GM21619 (cell line): ENCODE data around the gene TRAPPC6A.

Source experiments
- ATAC-seq: cut with Tn5 transposase; IDR thresholded peaks from one replicate; pipeline ENCODE4 v1.9.1; 2021; ENCODE audit not compliant: unreplicated experiment

The TRAPPC6A gene

GRCh38 chr19:45150180-45150579 lies 27.9 kb downstream of the TRAPPC6A start:
- no peak for ATAC-seq

- ATAC-seq = no peak
These were observed 28.9 kb downstream of the TRAPPC6A start for GRCh38 chr19:45149129-45149528.

GRCh38 chr19:45147835-45148676 lies 30.0 kb downstream of the TRAPPC6A start:
- no peak for ATAC-seq

GRCh38 chr19:45146741-45147205 lies 31.3 kb downstream of the TRAPPC6A start:
- no peak for ATAC-seq

DNA sequence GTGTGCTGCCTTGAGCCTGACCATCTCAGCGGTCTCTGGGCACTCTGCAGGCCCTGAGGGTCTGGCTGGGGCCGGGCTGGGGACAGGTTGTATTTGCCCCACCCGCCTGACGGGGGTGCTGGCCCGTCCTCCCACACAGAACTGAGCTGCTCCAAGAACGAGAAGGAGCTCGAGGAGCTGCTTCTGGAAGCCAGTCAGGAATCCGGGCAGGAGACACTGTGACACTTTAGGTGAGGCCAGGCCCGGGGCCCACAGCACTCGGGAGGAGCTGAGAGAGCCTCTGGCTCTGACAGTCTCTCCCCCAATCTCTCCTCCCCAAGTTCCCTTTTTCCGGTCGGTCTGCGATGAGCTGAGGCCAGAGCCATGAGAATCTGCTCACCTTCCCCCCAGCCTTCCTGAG lies 31.8 kb downstream of the TRAPPC6A start:
- ATAC-seq = no peak

DNA sequence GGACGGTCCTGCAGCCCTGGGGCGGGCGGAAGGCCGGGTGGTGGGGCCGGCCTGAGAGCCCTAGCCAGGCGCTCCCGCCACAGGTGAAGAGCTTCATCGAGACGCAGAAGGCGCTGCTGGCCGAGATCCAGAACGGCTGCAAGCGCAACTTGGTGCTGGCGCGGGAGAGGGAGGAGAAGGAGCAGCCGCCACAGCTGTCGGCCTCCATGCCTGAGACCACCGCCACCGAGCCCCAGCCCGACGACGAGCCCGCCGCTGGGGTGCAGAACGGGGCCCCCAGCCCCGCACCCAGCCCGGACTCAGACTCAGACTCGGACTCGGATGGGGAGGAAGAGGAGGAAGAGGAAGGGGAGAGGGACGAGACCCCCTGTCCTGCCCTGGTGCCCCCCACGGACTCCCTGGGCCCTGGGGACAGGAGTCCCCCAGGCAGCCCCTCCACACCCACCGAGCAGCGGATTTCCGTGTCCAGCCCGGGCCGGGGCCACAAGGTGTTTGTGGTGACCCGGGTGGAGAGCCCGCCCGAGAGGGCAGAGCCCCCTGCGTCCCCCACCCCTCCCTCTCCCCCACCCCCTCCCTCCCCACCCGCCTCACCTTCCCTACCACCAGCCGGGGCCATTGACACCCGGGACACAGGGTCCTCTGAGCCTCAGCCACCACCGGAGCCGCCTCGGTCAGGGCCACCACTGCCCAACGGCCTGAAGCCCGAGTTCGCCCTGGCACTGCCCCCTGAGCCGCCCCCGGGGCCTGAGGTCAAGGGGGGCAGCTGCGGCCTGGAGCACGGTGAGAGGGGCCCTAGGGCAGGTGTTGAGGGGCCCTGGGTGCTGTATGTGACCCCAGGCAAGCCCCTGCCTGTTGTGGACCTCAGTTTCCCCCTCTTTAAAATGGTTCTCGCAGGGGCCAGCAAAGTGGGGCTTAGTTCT lies 32.5 kb downstream of the TRAPPC6A start:
- no peak for ATAC-seq

DNA sequence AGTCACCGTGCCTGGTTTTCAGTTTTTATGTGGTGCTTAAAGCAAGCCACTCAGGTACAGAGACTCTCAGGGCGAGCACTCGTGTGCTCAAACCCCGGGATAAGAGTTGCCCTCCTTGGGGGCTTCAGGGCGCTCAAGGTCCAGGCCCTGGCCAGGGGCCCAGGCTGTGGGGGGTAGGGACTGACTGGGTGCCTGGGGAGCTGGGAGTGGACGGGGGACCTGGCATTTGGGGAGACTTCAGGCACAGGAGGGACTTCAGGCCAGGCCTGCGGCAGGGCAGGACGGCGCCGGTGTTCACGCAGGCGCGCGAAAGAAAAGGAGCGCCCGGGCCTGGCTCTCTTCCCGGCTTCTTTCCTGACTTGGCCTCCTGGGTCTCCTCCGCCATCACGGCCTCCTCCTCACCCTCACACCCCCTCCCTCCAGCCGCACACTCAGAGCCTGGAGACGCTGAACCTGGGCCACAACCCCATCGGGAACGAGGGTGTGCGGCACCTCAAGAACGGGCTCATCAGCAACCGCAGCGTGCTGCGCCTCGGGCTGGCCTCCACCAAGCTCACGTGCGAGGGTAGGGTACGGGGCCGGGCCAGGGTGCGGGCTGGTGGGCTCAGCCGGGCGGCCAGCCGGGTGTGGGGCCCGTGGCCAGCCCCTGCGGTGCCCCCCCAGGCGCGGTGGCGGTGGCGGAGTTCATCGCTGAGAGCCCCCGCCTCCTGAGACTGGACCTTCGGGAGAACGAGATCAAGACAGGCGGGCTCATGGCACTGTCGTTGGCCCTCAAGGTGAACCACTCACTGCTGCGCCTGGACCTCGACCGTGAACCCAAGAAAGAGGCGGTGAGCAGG lies 33.4 kb downstream of the TRAPPC6A start:
- ATAC-seq = no peak

DNA sequence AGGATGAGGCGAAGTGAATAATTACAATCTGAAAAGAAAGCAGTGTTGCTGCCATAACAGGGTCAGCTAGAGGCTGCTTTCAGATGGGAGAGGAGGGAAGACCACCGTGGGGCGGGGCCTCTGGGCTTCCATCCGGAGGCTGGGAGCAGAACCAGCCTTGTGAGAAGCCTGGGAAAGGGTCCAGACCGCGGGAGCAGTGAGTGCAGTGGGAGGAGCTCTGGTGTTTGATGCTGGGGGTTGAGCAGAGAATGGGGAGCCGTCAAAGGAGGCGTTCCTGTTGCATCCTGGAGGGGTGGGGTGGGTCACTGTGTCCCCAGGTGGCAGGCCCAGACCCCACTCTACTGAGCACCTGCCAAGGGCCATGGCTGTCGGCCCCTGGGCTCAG lies 35.3 kb downstream of the TRAPPC6A start:
- no peak for ATAC-seq

DNA sequence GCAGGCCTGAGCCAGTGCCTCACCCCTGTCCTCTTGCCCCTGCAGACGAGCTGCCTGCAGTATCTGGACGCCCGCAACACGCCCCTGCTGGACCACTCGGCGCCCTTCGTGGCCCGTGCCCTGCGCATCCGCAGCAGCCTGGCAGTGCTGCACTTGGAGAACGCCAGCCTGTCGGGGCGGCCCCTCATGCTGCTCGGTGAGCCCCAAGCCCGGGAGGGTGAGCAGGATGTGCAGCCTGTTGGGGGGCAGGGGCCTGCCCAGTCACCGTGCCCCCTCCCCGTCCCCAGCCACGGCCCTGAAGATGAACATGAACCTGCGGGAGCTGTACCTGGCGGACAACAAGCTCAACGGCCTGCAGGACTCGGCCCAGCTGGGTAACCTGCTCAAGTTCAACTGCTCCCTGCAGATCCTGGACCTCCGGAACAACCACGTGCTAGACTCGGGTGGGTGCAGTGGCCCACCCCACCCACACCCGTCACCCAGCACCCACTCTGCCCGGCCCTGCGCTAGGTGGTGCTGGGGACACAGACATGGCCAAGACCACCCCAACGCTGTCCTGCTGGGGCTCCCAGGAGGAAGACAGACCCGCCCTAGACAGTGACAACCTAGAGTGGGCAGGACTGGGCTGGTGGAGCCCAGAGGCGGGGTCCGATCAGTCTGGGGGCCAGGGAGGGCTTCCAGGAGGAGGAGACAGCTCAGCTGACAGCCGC lies 35.9 kb downstream of the TRAPPC6A start:
- no peak for ATAC-seq

DNA sequence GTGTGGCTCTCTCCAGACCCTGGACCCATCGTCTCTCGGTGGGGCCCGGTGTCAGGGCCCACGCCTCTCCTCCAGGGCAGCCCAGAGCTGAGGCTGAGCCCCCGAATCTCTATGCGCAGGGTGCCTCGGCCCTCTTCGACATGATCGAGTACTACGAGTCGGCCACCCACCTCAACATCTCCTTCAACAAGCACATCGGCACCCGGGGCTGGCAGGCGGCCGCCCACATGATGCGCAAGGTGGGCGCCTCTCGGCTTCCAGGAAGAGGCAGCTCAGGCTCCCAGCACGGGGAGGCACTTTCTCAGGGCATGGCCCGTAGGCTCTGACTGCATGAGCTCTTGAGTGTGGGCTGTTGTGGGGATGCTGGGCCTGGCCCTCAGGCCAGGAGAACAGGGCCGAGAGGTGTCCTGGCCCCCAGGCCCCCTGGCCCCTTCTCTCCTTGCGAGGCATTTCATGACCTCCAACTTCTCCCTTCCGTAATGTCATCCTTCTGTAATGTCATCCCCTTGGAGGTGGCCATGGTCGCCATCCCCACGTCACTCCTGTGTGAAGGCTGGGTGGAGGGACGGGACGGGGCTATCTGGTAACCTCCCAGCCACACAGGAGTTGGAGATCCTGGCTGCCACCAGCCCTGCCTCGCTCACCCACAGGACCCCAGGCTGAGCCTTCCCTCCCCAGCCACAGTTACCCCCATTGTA lies 36.7 kb downstream of the TRAPPC6A start:
- ATAC-seq = no peak

DNA sequence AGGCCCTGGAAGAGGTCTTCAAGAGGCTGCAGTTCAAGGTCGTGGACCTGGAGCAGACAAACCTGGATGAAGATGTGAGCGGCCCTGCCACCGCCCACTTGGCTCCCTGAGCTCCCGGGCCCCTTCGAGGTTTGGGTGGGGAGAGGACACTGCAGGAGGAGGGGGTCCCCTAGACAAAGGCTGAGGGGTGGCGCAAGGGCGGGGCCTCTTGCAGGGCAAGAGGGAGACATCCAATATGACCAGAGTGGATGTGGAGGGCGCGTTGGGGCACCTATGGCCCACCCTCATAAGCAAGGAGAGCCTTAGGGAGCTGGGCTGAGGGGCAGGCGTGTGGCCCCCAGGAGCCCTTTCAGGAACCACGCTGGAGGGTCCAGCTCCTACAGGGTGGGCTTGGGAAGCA lies 37.5 kb downstream of the TRAPPC6A start:
- ATAC-seq = no peak

DNA sequence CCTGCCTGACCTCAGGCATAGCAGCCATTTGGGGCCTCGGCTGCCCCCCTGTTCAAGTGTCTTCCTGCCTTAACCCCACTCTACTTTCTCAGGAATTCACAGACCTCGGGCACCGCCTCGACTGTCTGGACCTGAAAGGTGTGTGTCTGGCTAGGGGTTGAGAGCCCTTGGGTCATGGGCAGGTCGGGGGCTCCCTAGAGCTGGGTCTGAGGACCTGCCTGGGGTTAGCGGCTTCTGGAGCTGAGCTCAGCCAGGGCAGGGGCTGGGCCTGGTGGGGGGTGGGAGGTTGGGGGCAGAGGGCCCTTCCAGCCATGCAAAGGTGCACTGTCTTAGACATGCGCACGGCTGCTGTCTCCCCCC lies 37.9 kb downstream of the TRAPPC6A start:
- no peak for ATAC-seq

- ATAC-seq = no peak
These were observed 38.5 kb downstream of the TRAPPC6A start for GRCh38 chr19:45139286-45140143.

GRCh38 chr19:45138303-45138751 lies 39.7 kb downstream of the TRAPPC6A start:
- no peak for ATAC-seq

DNA sequence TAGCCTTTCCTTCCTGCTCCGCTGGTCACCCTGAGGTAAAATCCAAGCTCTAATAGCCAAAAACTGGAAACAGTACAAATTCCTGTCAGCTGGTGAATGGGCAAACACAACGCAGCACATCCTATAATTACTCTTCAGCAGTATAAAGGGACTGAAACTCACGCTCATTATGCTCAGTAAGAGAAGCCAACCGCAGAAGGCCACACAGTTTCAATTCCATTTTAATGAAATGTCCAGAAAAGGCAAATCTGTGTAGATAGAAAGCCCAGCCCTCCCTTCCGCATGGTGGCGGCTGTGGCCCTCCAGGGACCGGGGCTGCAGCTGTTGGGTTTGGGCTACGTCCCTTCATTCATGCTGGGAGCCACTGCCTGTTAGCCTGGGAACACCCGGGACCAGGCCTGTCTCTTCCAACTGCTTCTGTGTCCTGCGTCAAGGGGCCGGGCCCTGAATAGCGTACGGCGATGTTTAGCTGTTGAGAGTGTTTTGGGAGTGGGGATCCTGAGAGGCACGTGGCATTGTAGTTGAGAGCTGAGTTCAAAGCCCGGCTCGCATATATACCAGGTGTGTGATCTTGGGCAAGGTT lies 40.8 kb downstream of the TRAPPC6A start:
- ATAC-seq = peak; percentile 88

DNA sequence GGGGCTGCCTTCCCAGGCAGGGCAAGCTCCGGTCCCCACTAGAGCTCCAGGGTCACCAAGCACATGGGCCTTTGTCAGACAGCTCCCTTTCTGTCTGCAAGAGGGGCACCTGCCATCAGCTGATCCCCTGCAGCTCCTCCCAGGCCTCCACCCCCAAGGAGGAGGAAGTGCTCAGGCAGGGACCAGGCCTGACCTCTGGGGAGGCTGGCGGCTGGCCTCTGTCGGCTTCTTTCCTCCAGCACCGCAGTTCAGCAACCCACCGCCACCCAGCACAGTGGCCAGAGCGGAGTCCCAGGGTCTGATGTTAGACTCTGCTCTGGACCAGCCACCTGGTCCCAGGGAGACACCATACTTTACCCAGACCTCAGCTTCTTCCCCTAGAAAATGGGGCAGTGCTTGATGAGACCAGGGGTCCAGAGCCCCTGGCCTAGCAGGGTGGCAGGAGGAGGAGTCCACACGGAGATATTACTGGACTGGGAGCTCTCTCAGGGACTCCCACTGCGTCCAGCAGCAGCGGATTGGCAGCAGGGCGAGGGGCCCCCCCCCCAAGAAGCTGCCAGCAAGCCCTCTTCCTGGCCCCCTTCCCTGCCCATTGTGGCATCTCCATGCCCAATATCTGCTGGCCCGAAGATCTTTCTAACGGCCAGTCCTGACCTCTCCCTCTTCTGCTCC lies 41.4 kb downstream of the TRAPPC6A start:
- peak; percentile 5 for ATAC-seq

GRCh38 chr19:45135176-45135885 lies 42.7 kb downstream of the TRAPPC6A start:
- ATAC-seq = no peak
